ENCODE results near the gene CEBPZ.

GRCh38 chr2:37226863-37227262 lies 4.5 kb downstream of the CEBPZ start:
- TF ChIP-seq POU6F1 (CRISPR knock-in tag; IDR thresholded peaks at IDR 0.05; ENCODE audit: borderline replicate concordance, low read depth) (no peak), ZNF565 (CRISPR knock-in tag; conservative IDR thresholded peaks at IDR 0.05; ENCODE audit: low read depth) (no peak), PATZ1 (CRISPR knock-in tag; IDR thresholded peaks at IDR 0.05; ENCODE audit: borderline replicate concordance) (no peak)

Measured in SK-N-SH treated with all-trans-retinoic acid at 6 μM for 48 hours (cell line).